K562 (cell line): Measurements from ENCODE around the gene PRC1. TPM values are rescaled to one million over a fixed set of nuclear protein-coding genes. Genes with fewer than 3 reads are reported as not detected.

Experiments
- ATAC-seq: fragments of 200-7000 bp; cut with Tn5 transposase; 3 replicates; pipeline ENCODE4 v1.9.1; 2020; ENCODE audit warnings: moderate library complexity
- BruUV-seq: library from RNA; stranded (reverse); fragments of 400-500 nt; replicated peaks from 2 replicates; lab custom pipeline; 2021; lab: Mats Ljungman, UMichigan
- CTCF ChIA-PET: fragments of 300-600 bp; formaldehyde crosslinking; extraction: SDS; loops from one replicate; lab custom pipeline; 2021; ENCODE audit warnings: low intra/inter-chr PET ratio; lab: Yijun Ruan, JAX
- POLR2A ChIA-PET: fragments of 300-600, 350-650 bp; sonication (Branson Sonifier 250); formaldehyde crosslinking; extraction: SDS; loops from one replicate; lab custom pipeline; 2021; ENCODE audit warnings: antibody characterized with exemption, inconsistent platforms; lab: Yijun Ruan, JAX
- DNase-seq, 4 experiments: peaks; one replicate each; pipeline versions ENCODE4 v3.0.0 to v3.0.0-alpha.2; 2011 to 2018; ENCODE audit warnings: low spot score in 3 of 4, mixed read lengths in 3 of 4; ENCODE audit errors: extremely low read depth in 1 of 4
- FAIRE-seq: peaks from 2 replicates; lab custom pipeline; 2011; peaks lifted over from hg19 to GRCh38; lab: Jason Lieb, UNC
- H2AFZ ChIP-seq: 2 replicates; pipeline ENCODE4 v1.6.0; 2011; ENCODE audit warnings: low read depth, low read length, control low read depth, inconsistent platforms
- H3K27ac ChIP-seq: fragments of 200-600 bp; 3 replicates; pipeline ENCODE4 v1.8.0; 2011; ENCODE audit warnings: low read depth, mild to moderate bottlenecking, control low read depth, inconsistent platforms, low read length, moderate library complexity, mixed read lengths; ENCODE audit errors: extremely low read depth
- H3K27me3 ChIP-seq, 2 experiments: fragments of 300-600 bp in 1 of 2; 2 replicates in 1 of 2; 3 replicates in 1 of 2; pipeline versions ENCODE4 v1.6.0 to v1.8.0; 2011; ENCODE audit warnings: inconsistent platforms in 2 of 2, low read length in 2 of 2, mild to moderate bottlenecking in 1 of 2, mixed read lengths in 1 of 2, moderate library complexity in 1 of 2; ENCODE audit not compliant: control insufficient read depth in 2 of 2, insufficient read depth in 2 of 2
- H3K36me3 ChIP-seq: fragments of 300-600 bp; 3 replicates; pipeline ENCODE4 v1.8.0; 2011; ENCODE audit warnings: mild to moderate bottlenecking, low read length, inconsistent platforms; ENCODE audit not compliant: control insufficient read depth, insufficient read depth
- H3K4me1 ChIP-seq, 2 experiments: fragments of 200-600 bp in 1 of 2; replicated peaks in 1 of 2; 2 replicates in 1 of 2; 3 replicates in 1 of 2; pipeline versions ENCODE4 v1.5.1 to v1.8.0; 2011; ENCODE audit warnings: inconsistent platforms in 2 of 2, low read length in 2 of 2, mild to moderate bottlenecking in 1 of 2, mixed read lengths in 1 of 2, moderate library complexity in 1 of 2; ENCODE audit not compliant: control insufficient read depth in 2 of 2, insufficient read depth in 2 of 2
- H3K4me2 ChIP-seq: 2 replicates; pipeline ENCODE4 v1.6.1; 2011; ENCODE audit warnings: low read length, control low read depth, inconsistent platforms, mixed read lengths; ENCODE audit not compliant: insufficient read depth
- H3K4me3 ChIP-seq: fragments of 200-600 bp; sonication (generic), shearing (Covaris generic); 2 replicates; pipeline ENCODE4 v1.5.1; 2016; ENCODE audit warnings: control low read depth, inconsistent platforms
- H3K79me2 ChIP-seq: fragments of 200-600 bp; 3 replicates; pipeline ENCODE4 v1.8.0; 2011; ENCODE audit warnings: low read length, inconsistent platforms; ENCODE audit not compliant: control insufficient read depth, insufficient read depth
- H3K9ac ChIP-seq, 2 experiments: 2 replicates each; pipeline versions ENCODE4 v1.6.0 to v1.6.1; 2011; ENCODE audit warnings: low read depth in 2 of 2, low read length in 2 of 2, control low read depth in 1 of 2, inconsistent platforms in 1 of 2, mild to moderate bottlenecking in 1 of 2, mixed read lengths in 1 of 2; ENCODE audit not compliant: insufficient read depth in 1 of 2
- H3K9me1 ChIP-seq: one replicate; pipeline ENCODE4 v1.6.0; 2011; ENCODE audit warnings: inconsistent platforms, mild to moderate bottlenecking, low read length, moderate library complexity; ENCODE audit not compliant: control insufficient read depth, insufficient read depth
- H3K9me3 ChIP-seq: replicated peaks from 2 replicates; pipeline ENCODE4 v1.5.1; 2011; ENCODE audit warnings: low read depth, low read length, inconsistent platforms; ENCODE audit not compliant: control insufficient read depth, insufficient read depth
- H4K20me1 ChIP-seq: replicated peaks from 2 replicates; pipeline ENCODE4 v1.6.1; 2011; ENCODE audit warnings: low read length, inconsistent platforms, mixed read lengths; ENCODE audit not compliant: control insufficient read depth, insufficient read depth
- E2F6 ChIP-seq, 2 experiments: IDR thresholded peaks; 2 replicates each; pipeline ENCODE4 v1.6.1; 2011; ENCODE audit warnings: borderline replicate concordance in 1 of 2, control low read depth in 1 of 2, low read depth in 1 of 2, low read length in 1 of 2, mild to moderate bottlenecking in 1 of 2, mixed read lengths in 1 of 2, moderate library complexity in 1 of 2; ENCODE audit not compliant: insufficient read depth in 1 of 2, insufficient read length in 1 of 2, poor library complexity in 1 of 2, severe bottlenecking in 1 of 2; ENCODE audit errors: extremely low read depth in 1 of 2
- FOXA1 ChIP-seq: fragments of 450-650 bp; IDR thresholded peaks from 2 replicates; pipeline ENCODE4 v1.6.1; 2016; ENCODE audit warnings: mild to moderate bottlenecking, borderline replicate concordance
- L3MBTL2 ChIP-seq: fragments of 450-650 bp; IDR thresholded peaks from 2 replicates; pipeline ENCODE4 v1.6.1; 2016; ENCODE audit warnings: mild to moderate bottlenecking, moderate library complexity
- MIER1 ChIP-seq: fragments of 450-650 bp; IDR thresholded peaks from 2 replicates; pipeline ENCODE4 v1.6.1; 2016; ENCODE audit warnings: antibody characterized with exemption, mild to moderate bottlenecking, low read depth
- RAD21 ChIP-seq, 2 experiments: fragments of 250-450 bp in 1 of 2; fragments of 450-650 bp in 1 of 2; sonication (Bioruptor Pico) in 1 of 2; formaldehyde crosslinking in 1 of 2; IDR thresholded peaks in 1 of 2; conservative IDR thresholded peaks in 1 of 2; 2 replicates each; pipeline versions ENCODE4 v1.4.0 to v1.8.0; 2020 to 2022; ENCODE audit warnings: mild to moderate bottlenecking in 2 of 2, moderate library complexity in 1 of 2
- SETDB1 ChIP-seq: IDR thresholded peaks from one replicate; pipeline ENCODE4 v1.6.1; 2012; ENCODE audit warnings: low read length, control low read depth, inconsistent platforms
- SMAD4 ChIP-seq: fragments of 250-450 bp; sonication (Bioruptor Pico); conservative IDR thresholded peaks from 2 replicates; pipeline ENCODE4 v1.8.0; 2021; ENCODE audit warnings: inconsistent platforms, mild to moderate bottlenecking, moderate library complexity
- SPI1 ChIP-seq: IDR thresholded peaks from 2 replicates; pipeline ENCODE4 v1.6.1; 2011; ENCODE audit warnings: low read depth, low read length, control low read depth, borderline replicate concordance
- SUPT5H ChIP-seq: fragments of 450-650 bp; IDR thresholded peaks from 2 replicates; pipeline ENCODE4 v1.6.1; 2016
- ZKSCAN3 ChIP-seq: fragments of 250-450 bp; sonication (Bioruptor Pico); IDR thresholded peaks from 2 replicates; pipeline ENCODE4 v1.4.0; 2020
- ZNF444 ChIP-seq: fragments of 250-450 bp; sonication (Bioruptor Pico); IDR thresholded peaks from 2 replicates; pipeline ENCODE4 v1.4.0; 2020; ENCODE audit warnings: mild to moderate bottlenecking, moderate library complexity
- WGBS: fragments of 100-300 bp; shearing (Covaris generic); methylation state at CpG from one replicate; pipeline ENCODE4 v1.1.6; 2016; ENCODE audit warnings: low coverage, mixed read lengths; ENCODE audit not compliant: insufficient coverage; ENCODE audit errors: missing lambda C conversion rate; 5-methylcytosine and 5-hydroxymethylcytosine counted together
- in situ Hi-C: fragments of 300-500 bp; cut with MboI; formaldehyde crosslinking; loops from 4 replicates; pipeline ENCODE4 v1.15.0; 2018; ENCODE audit warnings: inconsistent platforms, mixed read lengths
- intact Hi-C: fragments of 100-400 bp; cut with micrococcal nuclease; formaldehyde crosslinking; loops from 2 replicates; pipeline ENCODE4 v1.14.2; 2022
- polyA plus RNA-seq, 8 experiments: library from polyadenylated mRNA; depleted of rRNA in 4 of 8; stranded (reverse) in 5 of 8; unstranded in 3 of 8; fragments of >200 nt; fragmentation: Nextera tagmentation in 2 of 8; fragmentation: Illumina TruSeq in 1 of 8; extraction: Ambion mirVana in 2 of 8; extraction: Trizol in 1 of 8; gene quantifications; 2 replicates each; pipeline versions ENCODE4 v1.2.1 to v1.2.3, GENCODE V29; 2011 to 2014; ENCODE audit warnings: inconsistent platforms in 1 of 8, missing spikeins in 1 of 8
- total RNA-seq, 7 experiments: library from RNA; depleted of rRNA in 6 of 7; stranded (reverse); fragments of >200 nt in 6 of 7; fragmentation: Illumina TruSeq in 2 of 7; extraction: Trizol in 2 of 7; gene quantifications; 2 replicates each; pipeline versions ENCODE4 v1.2.1 to v1.2.3, GENCODE V29; 2011 to 2021; ENCODE audit warnings: low replicate concordance in 1 of 7
- TF ChIP-seq, protein P1 (sequence below): fragments of 250-450 bp; sonication (Bioruptor Pico); IDR thresholded peaks from 2 replicates; pipeline ENCODE4 v1.5.0; 2022; ENCODE audit warnings: mild to moderate bottlenecking
- TF ChIP-seq, protein P2 (sequence below), 2 experiments: fragments of 450-650 bp; conservative IDR thresholded peaks; 2 replicates each; pipeline ENCODE4 v1.6.1; 2017; ENCODE audit warnings: mild to moderate bottlenecking in 2 of 2, moderate library complexity in 2 of 2

Gene PRC1
- total and polyA plus RNA-seq, 9 of the 15 experiments (the other 6 are each of a cell fraction or from before 2014, with no cell fraction given): 156 to 391 (median 240) TPM

DNA sequence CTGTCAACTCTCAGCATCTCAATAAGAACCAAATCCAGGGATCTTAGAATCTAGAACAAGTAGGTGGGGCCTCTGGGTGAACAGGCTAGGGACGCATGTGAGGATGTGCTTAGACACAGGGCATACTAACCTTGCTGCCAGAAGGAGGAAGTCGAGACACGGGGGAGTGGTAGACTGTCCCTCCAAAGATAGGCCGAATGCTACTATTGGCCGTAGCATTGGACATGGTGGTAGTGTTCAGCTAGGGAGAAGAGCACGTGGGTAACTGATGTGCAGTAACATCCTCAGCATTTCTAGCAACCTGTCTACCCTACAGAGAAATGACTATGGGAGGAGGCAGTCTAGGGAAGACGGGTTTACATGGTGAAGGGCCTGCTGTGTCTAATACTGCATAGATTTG, 24.1 kb downstream of the PRC1 start:
- POLR2A ChIA-PET: interaction anchor here (1.0 to 6.7 kb wide), 5 partner anchors 10 to 23 kb away, joined by 3 to 65 read pairs (median 6); partner anchors contain the start of gene RCCD1
- Histone ChIP-seq H3K36me3 (peaks cover 92% of the 10 kb centered on the region), H3K27ac (no peak overlapping the region), H3K4me2 (no peak overlapping the region), H3K4me3 (no peak overlapping the region), H3K9ac (no peak overlapping the region), H3K27me3 (no peaks in the 10 kb centered on the region), H3K9me1 (peaks cover 2% of the 10 kb centered on the region), H3K4me1 (no peaks in the 10 kb centered on the region; a peak in 1 of 5 replicates), H3K79me2 (peaks cover 2% of the 10 kb centered on the region; the same call in 1 of the 3 replicates), H3K9me3 (no peaks in the 10 kb centered on the region; the same call in 1 of the 2 replicates), H4K20me1 (peaks cover 7% of the 10 kb centered on the region; the same call in 1 of the 2 replicates), H2AFZ (no peak overlapping the region)
- peak; percentile 48 for FAIRE-seq
- no peak for DNase-seq
- ATAC-seq: peak; percentile 37
- TF ChIP-seq FOXA1 (no peak), MIER1 (no peak), SUPT5H (peak; percentile 48; the same call in 1 of the 2 replicates), L3MBTL2 (peak; percentile 35; the same call in 1 of the 2 replicates), SPI1 (0 out of 2 replicates have a peak, but pooled peaks have one; percentile 48), ZKSCAN3 (no peak), ZNF444 (no peak), RAD21 (CRISPR knock-in tag; conservative IDR thresholded peaks at IDR 0.05 in 1 of 2, IDR thresholded peaks at IDR 0.05 in 1 of 2) (peak; percentile 22 to 28; a peak in 2 of 4 replicates), SETDB1 (no peak), E2F6 (IDR thresholded peaks at IDR 0.05; ENCODE audit: borderline replicate concordance in 1 of 2, extremely low read depth in 1 of 2, insufficient read depth in 1 of 2, insufficient read length in 1 of 2, low read depth in 1 of 2, low read length in 1 of 2, poor library complexity in 1 of 2, severe bottlenecking in 1 of 2) (peak in 1 of 2 experiments; percentile 23), SMAD4 (CRISPR knock-in tag) (peak; percentile 47)
- TF ChIP-seq, protein P1, sequence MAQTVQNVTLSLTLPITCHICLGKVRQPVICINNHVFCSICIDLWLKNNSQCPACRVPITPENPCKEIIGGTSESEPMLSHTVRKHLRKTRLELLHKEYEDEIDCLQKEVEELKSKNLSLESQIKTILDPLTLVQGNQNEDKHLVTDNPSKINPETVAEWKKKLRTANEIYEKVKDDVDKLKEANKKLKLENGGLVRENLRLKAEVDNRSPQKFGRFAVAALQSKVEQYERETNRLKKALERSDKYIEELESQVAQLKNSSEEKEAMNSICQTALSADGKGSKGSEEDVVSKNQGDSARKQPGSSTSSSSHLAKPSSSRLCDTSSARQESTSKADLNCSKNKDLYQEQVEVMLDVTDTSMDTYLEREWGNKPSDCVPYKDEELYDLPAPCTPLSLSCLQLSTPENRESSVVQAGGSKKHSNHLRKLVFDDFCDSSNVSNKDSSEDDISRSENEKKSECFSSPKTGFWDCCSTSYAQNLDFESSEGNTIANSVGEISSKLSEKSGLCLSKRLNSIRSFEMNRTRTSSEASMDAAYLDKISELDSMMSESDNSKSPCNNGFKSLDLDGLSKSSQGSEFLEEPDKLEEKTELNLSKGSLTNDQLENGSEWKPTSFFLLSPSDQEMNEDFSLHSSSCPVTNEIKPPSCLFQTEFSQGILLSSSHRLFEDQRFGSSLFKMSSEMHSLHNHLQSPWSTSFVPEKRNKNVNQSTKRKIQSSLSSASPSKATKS (CRISPR knock-in tag): no peak
- TF ChIP-seq, protein P2, sequence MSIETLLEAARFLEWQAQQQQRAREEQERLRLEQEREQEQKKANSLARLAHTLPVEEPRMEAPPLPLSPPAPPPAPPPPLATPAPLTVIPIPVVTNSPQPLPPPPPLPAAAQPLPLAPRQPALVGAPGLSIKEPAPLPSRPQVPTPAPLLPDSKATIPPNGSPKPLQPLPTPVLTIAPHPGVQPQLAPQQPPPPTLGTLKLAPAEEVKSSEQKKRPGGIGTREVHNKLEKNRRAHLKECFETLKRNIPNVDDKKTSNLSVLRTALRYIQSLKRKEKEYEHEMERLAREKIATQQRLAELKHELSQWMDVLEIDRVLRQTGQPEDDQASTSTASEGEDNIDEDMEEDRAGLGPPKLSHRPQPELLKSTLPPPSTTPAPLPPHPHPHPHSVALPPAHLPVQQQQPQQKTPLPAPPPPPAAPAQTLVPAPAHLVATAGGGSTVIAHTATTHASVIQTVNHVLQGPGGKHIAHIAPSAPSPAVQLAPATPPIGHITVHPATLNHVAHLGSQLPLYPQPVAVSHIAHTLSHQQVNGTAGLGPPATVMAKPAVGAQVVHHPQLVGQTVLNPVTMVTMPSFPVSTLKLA (conservative IDR thresholded peaks at IDR 0.05): 0 out of 4 replicates have a peak, but pooled peaks of 1 of the 2 experiments have one; percentile 22
- CTCF ChIA-PET: no interaction called here
- in situ Hi-C loops: no loop called here
- no TSS peak for BruUV-seq
- intact Hi-C loops: no loop called here
- WGBS: 62% methylated on average over 7 of the region's 7 CpGs
